Measurements from ENCODE around the gene KIRREL3. TPM values are rescaled to one million over a fixed set of nuclear protein-coding genes. Genes with fewer than 3 reads are reported as not detected.

The KIRREL3 gene
- total RNA-seq, 2 donors from 2014 or later: 0.28 TPM; not detected in 1

DNA sequence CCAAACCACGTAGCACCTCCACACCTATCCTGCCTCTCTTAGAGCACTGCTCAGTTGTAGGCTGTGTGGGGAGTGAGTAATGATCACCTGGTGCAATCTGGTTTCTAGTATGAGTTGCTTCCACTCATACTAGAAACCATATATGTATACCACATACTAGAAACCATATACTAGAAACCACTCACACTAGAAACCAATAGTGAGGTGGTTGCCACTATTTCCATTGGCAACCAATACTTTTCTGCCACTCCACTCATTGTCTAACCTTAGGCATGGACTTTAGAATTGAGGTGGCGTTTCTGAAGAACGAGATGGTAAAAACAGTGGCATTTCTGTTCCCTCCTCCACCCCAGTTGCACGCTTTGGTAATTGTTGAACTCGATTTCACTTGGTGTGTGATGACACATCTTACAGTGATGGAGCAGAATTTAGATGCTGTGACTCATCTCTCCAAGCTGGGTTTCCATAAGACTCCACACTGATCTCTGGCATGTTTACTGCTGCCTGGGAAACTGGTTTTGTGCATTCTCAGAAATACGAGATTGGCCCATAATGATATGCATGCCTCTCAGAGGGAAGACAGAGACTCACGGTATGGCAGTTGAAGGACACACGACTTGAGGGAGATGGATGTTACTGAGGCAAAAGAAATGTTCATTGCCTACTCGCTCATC, 82.9 kb downstream of the KIRREL3 start:
- DNase-seq (ENCODE audit: low spot score): no peak
- Histone ChIP-seq H3K36me3 (no peaks in the 10 kb centered on the region), H3K4me3 (no peak overlapping the region), H3K27ac (no peak overlapping the region), H3K27me3 (replicated peaks; ENCODE audit: insufficient read depth) (no peaks in the 10 kb centered on the region), H3K9me3 (no peaks in the 10 kb centered on the region), H3K4me1 (replicated peaks) (no peaks in the 10 kb centered on the region)
- TF ChIP-seq POLR2A (IDR thresholded peaks at IDR 0.05) (no peak), POLR2AphosphoS5 (IDR thresholded peaks at IDR 0.05) (no peak)
- TF ChIP-seq, protein P1, sequence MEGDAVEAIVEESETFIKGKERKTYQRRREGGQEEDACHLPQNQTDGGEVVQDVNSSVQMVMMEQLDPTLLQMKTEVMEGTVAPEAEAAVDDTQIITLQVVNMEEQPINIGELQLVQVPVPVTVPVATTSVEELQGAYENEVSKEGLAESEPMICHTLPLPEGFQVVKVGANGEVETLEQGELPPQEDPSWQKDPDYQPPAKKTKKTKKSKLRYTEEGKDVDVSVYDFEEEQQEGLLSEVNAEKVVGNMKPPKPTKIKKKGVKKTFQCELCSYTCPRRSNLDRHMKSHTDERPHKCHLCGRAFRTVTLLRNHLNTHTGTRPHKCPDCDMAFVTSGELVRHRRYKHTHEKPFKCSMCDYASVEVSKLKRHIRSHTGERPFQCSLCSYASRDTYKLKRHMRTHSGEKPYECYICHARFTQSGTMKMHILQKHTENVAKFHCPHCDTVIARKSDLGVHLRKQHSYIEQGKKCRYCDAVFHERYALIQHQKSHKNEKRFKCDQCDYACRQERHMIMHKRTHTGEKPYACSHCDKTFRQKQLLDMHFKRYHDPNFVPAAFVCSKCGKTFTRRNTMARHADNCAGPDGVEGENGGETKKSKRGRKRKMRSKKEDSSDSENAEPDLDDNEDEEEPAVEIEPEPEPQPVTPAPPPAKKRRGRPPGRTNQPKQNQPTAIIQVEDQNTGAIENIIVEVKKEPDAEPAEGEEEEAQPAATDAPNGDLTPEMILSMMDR (IDR thresholded peaks at IDR 0.05): no peak
- WGBS: 72% methylated on average over 9 of the region's 9 CpGs
- intact Hi-C loops (cut with DNase I): no loop called here

DNA sequence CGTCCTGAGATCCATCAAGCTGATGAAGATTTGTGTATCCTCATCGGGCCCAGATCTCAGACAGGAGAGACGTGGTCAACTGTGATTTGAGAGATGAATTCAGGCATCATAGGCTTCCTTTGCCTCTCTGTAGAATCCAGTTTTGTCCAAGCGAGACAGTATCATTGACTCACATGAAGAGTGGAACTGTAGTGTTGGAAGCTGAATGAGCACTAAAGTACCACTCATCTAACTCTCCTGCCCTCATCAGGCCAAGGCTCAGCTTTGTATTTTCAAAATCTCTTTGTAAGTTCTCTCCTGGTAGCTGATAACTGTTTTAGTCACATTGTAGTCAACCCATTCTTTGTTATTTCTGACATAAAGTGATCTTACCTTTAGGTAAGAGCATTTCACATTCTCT, 85.1 kb downstream of the KIRREL3 start:
- no peak for DNase-seq (ENCODE audit: low spot score)
- no peak for TF ChIP-seq POLR2A (IDR thresholded peaks at IDR 0.05)
- TF ChIP-seq POLR2AphosphoS5 (IDR thresholded peaks at IDR 0.05): no peak
- TF ChIP-seq, protein P1 (IDR thresholded peaks at IDR 0.05): no peak
- no peaks in the 10 kb centered on the region for H3K27me3 ChIP-seq (replicated peaks; ENCODE audit: insufficient read depth)
- intact Hi-C loops (cut with DNase I): no loop called here
- H3K4me3 ChIP-seq: no peak overlapping the region
- no peaks in the 10 kb centered on the region for H3K36me3 ChIP-seq
- no peak overlapping the region for H3K27ac ChIP-seq
- H3K9me3 ChIP-seq: no peaks in the 10 kb centered on the region
- H3K4me1 ChIP-seq (replicated peaks): no peaks in the 10 kb centered on the region
- WGBS: 74% methylated on average over 4 of the region's 4 CpGs

DNA sequence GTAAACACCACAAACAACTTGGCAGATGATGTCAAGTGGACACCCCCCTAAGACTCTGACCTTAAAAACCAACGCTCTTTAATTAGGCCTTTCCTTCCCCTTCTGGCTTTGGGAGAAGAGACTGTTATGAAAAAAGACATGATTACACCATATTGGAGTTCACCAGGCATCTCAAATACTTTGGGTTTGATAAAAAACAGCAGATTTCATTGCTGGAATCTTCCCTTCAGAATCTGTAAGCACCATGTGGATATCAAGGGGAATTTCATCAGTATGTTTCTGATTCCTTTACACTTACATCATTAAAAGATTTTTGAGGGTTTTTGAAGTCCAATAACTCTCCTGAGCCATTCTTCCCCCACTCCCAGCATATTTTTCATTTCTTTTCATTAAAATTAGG, 85.6 kb downstream of the KIRREL3 start:
- Histone ChIP-seq H3K36me3 (no peaks in the 10 kb centered on the region), H3K27me3 (replicated peaks; ENCODE audit: insufficient read depth) (no peaks in the 10 kb centered on the region), H3K27ac (no peak overlapping the region), H3K4me3 (no peak overlapping the region), H3K4me1 (replicated peaks) (no peaks in the 10 kb centered on the region), H3K9me3 (no peaks in the 10 kb centered on the region)
- intact Hi-C loops (cut with DNase I): no loop called here
- TF ChIP-seq POLR2A (IDR thresholded peaks at IDR 0.05): no peak
- no peak for TF ChIP-seq POLR2AphosphoS5 (IDR thresholded peaks at IDR 0.05)
- TF ChIP-seq, protein P1 (IDR thresholded peaks at IDR 0.05): no peak
- 86% methylated on average over 1 of the region's 1 CpG for WGBS
- no peak for DNase-seq (ENCODE audit: low spot score)

DNA sequence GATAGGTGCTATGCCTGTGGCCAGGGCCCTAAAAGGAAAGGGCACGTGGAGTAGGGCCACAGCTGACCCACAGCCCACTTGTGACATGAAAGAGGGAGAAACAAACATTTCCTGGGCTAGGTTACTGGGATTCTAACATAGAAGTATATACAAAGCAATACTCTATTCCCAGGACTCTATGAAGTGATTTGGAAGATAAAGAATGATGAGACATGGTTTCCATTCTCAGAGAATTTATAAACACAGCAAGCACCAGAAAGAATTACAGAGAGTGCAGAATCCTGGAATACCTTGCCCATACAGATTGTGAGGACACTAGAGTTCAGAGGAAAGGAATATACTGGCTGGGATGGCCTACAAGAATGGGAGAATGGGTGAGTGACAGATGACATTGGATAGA, 86.4 kb downstream of the KIRREL3 start:
- H3K27ac ChIP-seq: no peak overlapping the region
- no peaks in the 10 kb centered on the region for H3K9me3 ChIP-seq
- no peaks in the 10 kb centered on the region for H3K36me3 ChIP-seq
- WGBS: 87% methylated on average over 1 of the region's 1 CpG
- H3K4me1 ChIP-seq (replicated peaks): no peaks in the 10 kb centered on the region
- H3K27me3 ChIP-seq (replicated peaks; ENCODE audit: insufficient read depth): no peaks in the 10 kb centered on the region
- DNase-seq (ENCODE audit: low spot score): no peak
- TF ChIP-seq, protein P1 (IDR thresholded peaks at IDR 0.05): no peak
- TF ChIP-seq POLR2AphosphoS5 (IDR thresholded peaks at IDR 0.05) (no peak), POLR2A (IDR thresholded peaks at IDR 0.05) (no peak)
- intact Hi-C loops (cut with DNase I): no loop called here
- H3K4me3 ChIP-seq: no peak overlapping the region

DNA sequence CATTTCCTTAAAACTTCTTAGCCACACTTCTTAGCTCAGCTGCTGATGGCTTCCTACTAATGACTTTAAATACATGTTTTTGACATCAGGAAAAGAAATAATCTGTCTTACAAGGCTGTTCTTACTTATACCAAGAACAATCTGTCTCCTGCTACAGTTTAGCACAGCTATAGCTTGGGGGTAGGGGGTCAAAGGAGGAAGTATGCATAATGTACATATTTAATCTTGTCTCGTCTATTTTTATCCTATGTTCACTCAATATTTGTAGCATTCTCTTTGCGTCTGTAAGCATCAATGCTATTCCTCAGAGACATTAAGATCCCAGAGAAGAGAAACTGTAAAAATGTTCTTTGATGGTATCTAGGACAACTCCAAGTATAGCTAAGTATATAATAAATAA, 96.0 kb downstream of the KIRREL3 start:
- no peak overlapping the region for H3K4me3 ChIP-seq
- H3K36me3 ChIP-seq: no peaks in the 10 kb centered on the region
- no peaks in the 10 kb centered on the region for H3K9me3 ChIP-seq
- TF ChIP-seq POLR2A (IDR thresholded peaks at IDR 0.05) (no peak), POLR2AphosphoS5 (IDR thresholded peaks at IDR 0.05) (no peak)
- TF ChIP-seq, protein P1 (IDR thresholded peaks at IDR 0.05): no peak
- WGBS: 55% methylated on average over 2 of the region's 2 CpGs
- no peak for DNase-seq (ENCODE audit: low spot score)
- no peaks in the 10 kb centered on the region for H3K4me1 ChIP-seq (replicated peaks)
- H3K27ac ChIP-seq: no peak overlapping the region
- intact Hi-C loops (cut with DNase I): no loop called here
- no peaks in the 10 kb centered on the region for H3K27me3 ChIP-seq (replicated peaks; ENCODE audit: insufficient read depth)

Data from prostate gland (tissue), 2 donors.